Measurements from ENCODE around the gene NFYA. TPM values are rescaled to one million over a fixed set of nuclear protein-coding genes. Genes with fewer than 3 reads are reported as not detected.

Gene NFYA
- total and polyA plus RNA-seq, 2 of the 13 experiments (the other 11 are each of a cell fraction or from before 2014, with no cell fraction given): 16.0 to 22.9 TPM

DNA sequence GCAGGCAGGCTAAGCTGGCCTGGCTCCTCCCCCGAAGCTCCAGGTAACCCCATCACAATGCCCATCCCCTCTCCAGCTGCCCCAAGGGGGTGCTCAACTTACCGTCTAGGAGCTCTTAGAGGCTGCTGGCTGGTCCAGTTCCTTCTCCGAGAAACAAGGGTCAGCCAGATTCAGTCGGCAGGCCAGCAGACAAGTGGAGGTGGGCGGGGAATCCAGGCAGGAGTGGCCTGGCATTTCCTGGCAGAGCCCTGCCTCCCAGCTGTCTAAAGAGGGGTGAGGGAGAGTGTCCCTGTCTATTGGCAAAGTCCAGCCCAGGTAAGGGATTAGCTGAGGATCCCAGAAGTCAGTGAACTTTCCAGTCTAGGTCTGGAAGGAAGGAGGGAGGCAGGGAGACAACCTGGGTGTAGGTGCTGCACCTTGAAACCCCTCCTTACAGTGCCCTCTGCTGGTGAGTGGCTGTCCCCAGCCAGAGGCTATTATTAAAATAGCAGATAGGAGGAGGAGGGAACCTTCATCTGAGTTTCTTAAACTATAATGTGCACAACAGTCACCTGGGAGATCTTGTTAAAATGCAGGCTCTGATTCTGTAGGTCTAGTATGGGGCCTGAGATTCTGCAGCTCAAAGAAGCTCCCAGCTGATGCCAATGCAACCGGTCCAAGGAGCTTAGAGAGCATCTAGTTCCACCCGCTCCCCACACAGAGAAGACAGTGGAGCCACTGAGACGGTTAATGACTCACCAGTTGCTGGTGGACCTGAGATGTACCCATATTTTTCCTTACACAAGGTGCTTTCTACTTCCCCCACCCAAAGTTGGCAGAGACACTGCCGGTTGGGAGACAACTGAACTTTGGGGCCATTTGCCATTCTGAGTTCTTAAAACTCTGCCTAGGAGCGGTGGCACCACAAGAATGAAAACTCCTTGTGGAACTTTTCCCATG lies 33.4 kb upstream of the NFYA start, which contains the start of gene UNC5CL (continued):
- TF ChIP-seq, protein P1, sequence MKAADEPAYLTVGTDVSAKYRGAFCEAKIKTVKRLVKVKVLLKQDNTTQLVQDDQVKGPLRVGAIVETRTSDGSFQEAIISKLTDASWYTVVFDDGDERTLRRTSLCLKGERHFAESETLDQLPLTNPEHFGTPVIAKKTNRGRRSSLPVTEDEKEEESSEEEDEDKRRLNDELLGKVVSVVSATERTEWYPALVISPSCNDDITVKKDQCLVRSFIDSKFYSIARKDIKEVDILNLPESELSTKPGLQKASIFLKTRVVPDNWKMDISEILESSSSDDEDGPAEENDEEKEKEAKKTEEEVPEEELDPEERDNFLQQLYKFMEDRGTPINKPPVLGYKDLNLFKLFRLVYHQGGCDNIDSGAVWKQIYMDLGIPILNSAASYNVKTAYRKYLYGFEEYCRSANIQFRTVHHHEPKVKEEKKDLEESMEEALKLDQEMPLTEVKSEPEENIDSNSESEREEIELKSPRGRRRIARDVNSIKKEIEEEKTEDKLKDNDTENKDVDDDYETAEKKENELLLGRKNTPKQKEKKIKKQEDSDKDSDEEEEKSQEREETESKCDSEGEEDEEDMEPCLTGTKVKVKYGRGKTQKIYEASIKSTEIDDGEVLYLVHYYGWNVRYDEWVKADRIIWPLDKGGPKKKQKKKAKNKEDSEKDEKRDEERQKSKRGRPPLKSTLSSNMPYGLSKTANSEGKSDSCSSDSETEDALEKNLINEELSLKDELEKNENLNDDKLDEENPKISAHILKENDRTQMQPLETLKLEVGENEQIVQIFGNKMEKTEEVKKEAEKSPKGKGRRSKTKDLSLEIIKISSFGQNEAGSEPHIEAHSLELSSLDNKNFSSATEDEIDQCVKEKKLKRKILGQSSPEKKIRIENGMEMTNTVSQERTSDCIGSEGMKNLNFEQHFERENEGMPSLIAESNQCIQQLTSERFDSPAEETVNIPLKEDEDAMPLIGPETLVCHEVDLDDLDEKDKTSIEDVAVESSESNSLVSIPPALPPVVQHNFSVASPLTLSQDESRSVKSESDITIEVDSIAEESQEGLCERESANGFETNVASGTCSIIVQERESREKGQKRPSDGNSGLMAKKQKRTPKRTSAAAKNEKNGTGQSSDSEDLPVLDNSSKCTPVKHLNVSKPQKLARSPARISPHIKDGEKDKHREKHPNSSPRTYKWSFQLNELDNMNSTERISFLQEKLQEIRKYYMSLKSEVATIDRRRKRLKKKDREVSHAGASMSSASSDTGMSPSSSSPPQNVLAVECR (CRISPR knock-in tag; IDR thresholded peaks at IDR 0.05; ENCODE audit: borderline replicate concordance): no peak
- TF ChIP-seq ZFYVE20 (CRISPR knock-in tag; IDR thresholded peaks at IDR 0.05; ENCODE audit: borderline replicate concordance, low read depth) (0 out of 2 replicates have a peak, but pooled peaks have one; percentile 58), MAFK (conservative IDR thresholded peaks at IDR 0.05 in 1 of 2, IDR thresholded peaks at IDR 0.05 in 1 of 2; ENCODE audit: low read length in 2 of 2) (no peak), ZNF615 (CRISPR knock-in tag; IDR thresholded peaks at IDR 0.05; ENCODE audit: borderline replicate concordance) (no peak), ZNF766 (CRISPR knock-in tag; IDR thresholded peaks at IDR 0.05; ENCODE audit: borderline replicate concordance) (no peak), ZNF772 (CRISPR knock-in tag; IDR thresholded peaks at IDR 0.05) (peak; percentile 63; the same call in 1 of the 2 replicates), ZNF441 (CRISPR knock-in tag; IDR thresholded peaks at IDR 0.05; ENCODE audit: borderline replicate concordance) (no peak), HNRNPUL1 (IDR thresholded peaks at IDR 0.05; ENCODE audit: low read depth, low read length) (no peak), PITX1 (CRISPR knock-in tag; IDR thresholded peaks at IDR 0.05) (peak; percentile 30; the same call in 1 of the 2 replicates)
- TF ChIP-seq, protein P2, sequence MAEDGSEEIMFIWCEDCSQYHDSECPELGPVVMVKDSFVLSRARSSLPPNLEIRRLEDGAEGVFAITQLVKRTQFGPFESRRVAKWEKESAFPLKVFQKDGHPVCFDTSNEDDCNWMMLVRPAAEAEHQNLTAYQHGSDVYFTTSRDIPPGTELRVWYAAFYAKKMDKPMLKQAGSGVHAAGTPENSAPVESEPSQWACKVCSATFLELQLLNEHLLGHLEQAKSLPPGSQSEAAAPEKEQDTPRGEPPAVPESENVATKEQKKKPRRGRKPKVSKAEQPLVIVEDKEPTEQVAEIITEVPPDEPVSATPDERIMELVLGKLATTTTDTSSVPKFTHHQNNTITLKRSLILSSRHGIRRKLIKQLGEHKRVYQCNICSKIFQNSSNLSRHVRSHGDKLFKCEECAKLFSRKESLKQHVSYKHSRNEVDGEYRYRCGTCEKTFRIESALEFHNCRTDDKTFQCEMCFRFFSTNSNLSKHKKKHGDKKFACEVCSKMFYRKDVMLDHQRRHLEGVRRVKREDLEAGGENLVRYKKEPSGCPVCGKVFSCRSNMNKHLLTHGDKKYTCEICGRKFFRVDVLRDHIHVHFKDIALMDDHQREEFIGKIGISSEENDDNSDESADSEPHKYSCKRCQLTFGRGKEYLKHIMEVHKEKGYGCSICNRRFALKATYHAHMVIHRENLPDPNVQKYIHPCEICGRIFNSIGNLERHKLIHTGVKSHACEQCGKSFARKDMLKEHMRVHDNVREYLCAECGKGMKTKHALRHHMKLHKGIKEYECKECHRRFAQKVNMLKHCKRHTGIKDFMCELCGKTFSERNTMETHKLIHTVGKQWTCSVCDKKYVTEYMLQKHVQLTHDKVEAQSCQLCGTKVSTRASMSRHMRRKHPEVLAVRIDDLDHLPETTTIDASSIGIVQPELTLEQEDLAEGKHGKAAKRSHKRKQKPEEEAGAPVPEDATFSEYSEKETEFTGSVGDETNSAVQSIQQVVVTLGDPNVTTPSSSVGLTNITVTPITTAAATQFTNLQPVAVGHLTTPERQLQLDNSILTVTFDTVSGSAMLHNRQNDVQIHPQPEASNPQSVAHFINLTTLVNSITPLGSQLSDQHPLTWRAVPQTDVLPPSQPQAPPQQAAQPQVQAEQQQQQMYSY (CRISPR knock-in tag; IDR thresholded peaks at IDR 0.05): no peak
- TF ChIP-seq, protein P3, sequence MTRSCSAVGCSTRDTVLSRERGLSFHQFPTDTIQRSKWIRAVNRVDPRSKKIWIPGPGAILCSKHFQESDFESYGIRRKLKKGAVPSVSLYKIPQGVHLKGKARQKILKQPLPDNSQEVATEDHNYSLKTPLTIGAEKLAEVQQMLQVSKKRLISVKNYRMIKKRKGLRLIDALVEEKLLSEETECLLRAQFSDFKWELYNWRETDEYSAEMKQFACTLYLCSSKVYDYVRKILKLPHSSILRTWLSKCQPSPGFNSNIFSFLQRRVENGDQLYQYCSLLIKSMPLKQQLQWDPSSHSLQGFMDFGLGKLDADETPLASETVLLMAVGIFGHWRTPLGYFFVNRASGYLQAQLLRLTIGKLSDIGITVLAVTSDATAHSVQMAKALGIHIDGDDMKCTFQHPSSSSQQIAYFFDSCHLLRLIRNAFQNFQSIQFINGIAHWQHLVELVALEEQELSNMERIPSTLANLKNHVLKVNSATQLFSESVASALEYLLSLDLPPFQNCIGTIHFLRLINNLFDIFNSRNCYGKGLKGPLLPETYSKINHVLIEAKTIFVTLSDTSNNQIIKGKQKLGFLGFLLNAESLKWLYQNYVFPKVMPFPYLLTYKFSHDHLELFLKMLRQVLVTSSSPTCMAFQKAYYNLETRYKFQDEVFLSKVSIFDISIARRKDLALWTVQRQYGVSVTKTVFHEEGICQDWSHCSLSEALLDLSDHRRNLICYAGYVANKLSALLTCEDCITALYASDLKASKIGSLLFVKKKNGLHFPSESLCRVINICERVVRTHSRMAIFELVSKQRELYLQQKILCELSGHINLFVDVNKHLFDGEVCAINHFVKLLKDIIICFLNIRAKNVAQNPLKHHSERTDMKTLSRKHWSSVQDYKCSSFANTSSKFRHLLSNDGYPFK (CRISPR knock-in tag; IDR thresholded peaks at IDR 0.05; ENCODE audit: borderline replicate concordance): no peak; the same call in 1 of the 2 replicates
- TF ChIP-seq, protein P4, sequence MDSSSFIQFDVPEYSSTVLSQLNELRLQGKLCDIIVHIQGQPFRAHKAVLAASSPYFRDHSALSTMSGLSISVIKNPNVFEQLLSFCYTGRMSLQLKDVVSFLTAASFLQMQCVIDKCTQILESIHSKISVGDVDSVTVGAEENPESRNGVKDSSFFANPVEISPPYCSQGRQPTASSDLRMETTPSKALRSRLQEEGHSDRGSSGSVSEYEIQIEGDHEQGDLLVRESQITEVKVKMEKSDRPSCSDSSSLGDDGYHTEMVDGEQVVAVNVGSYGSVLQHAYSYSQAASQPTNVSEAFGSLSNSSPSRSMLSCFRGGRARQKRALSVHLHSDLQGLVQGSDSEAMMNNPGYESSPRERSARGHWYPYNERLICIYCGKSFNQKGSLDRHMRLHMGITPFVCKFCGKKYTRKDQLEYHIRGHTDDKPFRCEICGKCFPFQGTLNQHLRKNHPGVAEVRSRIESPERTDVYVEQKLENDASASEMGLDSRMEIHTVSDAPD (CRISPR knock-in tag; IDR thresholded peaks at IDR 0.05): peak; percentile 58; the same call in 1 of the 2 replicates
- TF ChIP-seq, protein P5, sequence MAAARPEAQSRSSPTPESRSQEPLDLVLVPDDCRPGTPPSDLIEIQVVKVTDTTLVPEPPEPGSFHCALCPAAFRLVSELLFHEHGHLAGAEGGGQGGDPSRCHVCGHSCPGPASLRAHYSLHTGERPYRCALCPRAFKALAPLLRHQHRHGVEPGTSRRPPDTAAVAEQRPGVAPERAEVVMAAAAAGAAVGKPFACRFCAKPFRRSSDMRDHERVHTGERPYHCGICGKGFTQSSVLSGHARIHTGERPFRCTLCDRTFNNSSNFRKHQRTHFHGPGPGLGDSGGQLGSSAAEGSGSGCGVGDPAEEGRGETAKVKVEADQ (CRISPR knock-in tag; IDR thresholded peaks at IDR 0.05; ENCODE audit: borderline replicate concordance): no peak
